HG03457 (cell line): ENCODE results near the gene CSTPP1.
"Not testable (repeated sequence)": the region's sequence is repeated elsewhere in the genome, so short reads cannot be mapped to it uniquely, and the experiment has no call there.

Experiments used
- ATAC-seq: cut with Tn5 transposase; IDR thresholded peaks from one replicate; pipeline ENCODE4 v1.9.1; 2021; ENCODE audit warnings: moderate number of reproducible peaks; ENCODE audit not compliant: unreplicated experiment

The CSTPP1 gene

GRCh38 chr11:47189100-47189834 is 252.7 kb downstream of the CSTPP1 start:
- ATAC-seq, result no peak

- not testable (repeated sequence) for ATAC-seq
Observed at GRCh38 chr11:47191137-47191536, 254.6 kb downstream of the CSTPP1 start.

- no peak for ATAC-seq
Observed at GRCh38 chr11:47192111-47192510, 255.6 kb downstream of the CSTPP1 start.

- ATAC-seq, result not testable (repeated sequence)
Observed at GRCh38 chr11:47198161-47198560, 261.6 kb downstream of the CSTPP1 start.

GRCh38 chr11:47201015-47201414 is 264.5 kb downstream of the CSTPP1 start:
- ATAC-seq, result no peak

DNA sequence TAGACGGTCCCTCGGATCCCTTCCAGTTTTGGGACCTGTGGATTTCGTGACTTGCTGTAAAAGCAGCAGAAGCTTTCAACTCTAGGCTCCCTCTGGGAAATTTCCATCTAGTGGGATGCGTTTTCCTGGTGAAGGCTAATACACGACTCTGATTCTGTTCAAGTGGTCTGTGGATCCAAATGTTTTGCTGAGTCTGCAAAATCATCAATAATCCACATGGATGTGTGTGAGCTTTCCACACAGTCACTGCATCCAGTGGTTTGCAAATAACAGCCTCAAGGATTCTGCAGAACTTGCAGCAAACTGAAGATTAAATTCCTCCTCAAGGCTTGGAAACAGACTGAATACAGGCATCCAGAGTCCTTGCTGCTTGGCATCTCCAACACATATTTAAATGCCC is 266.0 kb downstream of the CSTPP1 start:
- no peak for ATAC-seq

GRCh38 chr11:47204637-47204989 is 268.1 kb downstream of the CSTPP1 start:
- ATAC-seq, result no peak

DNA sequence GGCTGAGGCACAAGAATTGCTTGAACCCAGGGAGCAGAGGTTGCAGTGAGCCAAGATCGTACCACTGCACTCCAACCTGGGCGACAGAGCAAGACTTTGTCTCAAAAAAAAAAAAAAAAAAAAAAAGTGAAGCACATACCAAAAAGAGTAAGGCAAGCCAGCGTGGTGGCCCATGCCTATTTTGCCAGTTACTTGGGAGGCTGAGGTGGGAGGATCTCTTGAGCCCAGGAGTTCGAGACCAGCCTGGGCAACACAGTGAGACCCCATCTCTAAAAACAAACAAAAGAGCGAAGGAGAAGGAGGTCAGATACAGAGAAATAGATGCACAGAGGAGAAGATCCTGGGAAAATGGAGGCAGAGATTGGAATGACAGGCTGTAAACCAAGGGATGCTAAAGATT is 270.0 kb downstream of the CSTPP1 start:
- not testable (repeated sequence) for ATAC-seq

GRCh38 chr11:47207459-47207858 is 270.9 kb downstream of the CSTPP1 start:
- ATAC-seq, result no peak

- not testable (repeated sequence) for ATAC-seq
Observed at GRCh38 chr11:47208008-47208552, 271.5 kb downstream of the CSTPP1 start.

GRCh38 chr11:47208628-47209027 is 272.1 kb downstream of the CSTPP1 start:
- no peak for ATAC-seq
